Fibroblast of pulmonary artery (primary cell): ENCODE measurements around the gene PRRX2.

Source experiments
- DNase-seq: peaks from one replicate; pipeline ENCODE4 v3.0.0-alpha.2; 2010; ENCODE audit warnings: low read depth
- H3K4me3 ChIP-seq: replicated peaks from 2 replicates; pipeline ENCODE4 v1.5.1; 2011; ENCODE audit warnings: low read depth, mild to moderate bottlenecking, control low read depth, low read length, moderate library complexity
- CTCF ChIP-seq: IDR thresholded peaks from 2 replicates; pipeline ENCODE4 v1.5.1; 2011; ENCODE audit warnings: mild to moderate bottlenecking, control low read depth, low read length, inconsistent platforms; ENCODE audit errors: missing control alignments

Gene PRRX2

GRCh38 chr9:129672702-129673101 is 7.3 kb downstream of the PRRX2 start:
- no peak for DNase-seq
- H3K4me3 ChIP-seq = no peak overlapping the region
- TF ChIP-seq CTCF = no peak

- TF ChIP-seq CTCF = no peak
- no peak for DNase-seq
- H3K4me3 ChIP-seq = no peak overlapping the region
Observed at GRCh38 chr9:129673602-129674001, 8.2 kb downstream of the PRRX2 start.

- DNase-seq = no peak
- no peak overlapping the region for H3K4me3 ChIP-seq
- TF ChIP-seq CTCF = no peak
Observed at GRCh38 chr9:129674229-129674628, 8.8 kb downstream of the PRRX2 start.

- no peak for TF ChIP-seq CTCF
- no peak for DNase-seq
- H3K4me3 ChIP-seq = no peak overlapping the region
Observed at GRCh38 chr9:129675620-129676019, 10.2 kb downstream of the PRRX2 start.

- no peak for DNase-seq
- H3K4me3 ChIP-seq = no peak overlapping the region
- TF ChIP-seq CTCF = no peak
Observed at GRCh38 chr9:129676287-129676686, 10.8 kb downstream of the PRRX2 start.

GRCh38 chr9:129676975-129677374 is 11.5 kb downstream of the PRRX2 start:
- TF ChIP-seq CTCF = no peak
- H3K4me3 ChIP-seq = no peak overlapping the region
- DNase-seq = no peak

GRCh38 chr9:129677456-129677855 is 12.0 kb downstream of the PRRX2 start:
- DNase-seq = no peak
- H3K4me3 ChIP-seq = no peak overlapping the region
- TF ChIP-seq CTCF = no peak
